GM19324 (cell line): ENCODE results near the gene ALDH1A3.

Experiments used
- ATAC-seq: cut with Tn5 transposase; IDR thresholded peaks from one replicate; pipeline ENCODE4 v1.9.1; 2021; ENCODE audit warnings: mild to moderate bottlenecking, moderate library complexity; ENCODE audit not compliant: unreplicated experiment, low FRiP score

ALDH1A3 gene

DNA sequence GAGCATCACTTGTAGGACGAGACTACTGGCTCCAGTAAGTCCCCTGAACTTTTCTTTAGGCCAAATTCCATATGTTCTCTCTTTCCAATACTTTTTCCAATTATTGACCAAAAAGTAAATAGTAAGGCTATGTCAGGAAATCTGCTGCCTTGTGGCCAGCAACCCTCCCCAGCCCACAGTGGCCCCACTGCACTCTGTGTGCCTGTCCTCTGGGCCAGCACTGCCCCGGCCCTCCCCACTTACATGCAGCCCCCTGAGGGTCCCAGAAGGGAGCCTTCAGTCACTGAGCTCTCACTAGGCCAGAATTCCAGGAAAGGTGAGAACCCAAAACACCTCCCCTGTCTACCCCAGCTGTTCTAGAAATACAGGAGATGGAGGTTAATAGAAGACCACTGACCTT is 21.3 kb upstream of the ALDH1A3 start:
- no peak for ATAC-seq

DNA sequence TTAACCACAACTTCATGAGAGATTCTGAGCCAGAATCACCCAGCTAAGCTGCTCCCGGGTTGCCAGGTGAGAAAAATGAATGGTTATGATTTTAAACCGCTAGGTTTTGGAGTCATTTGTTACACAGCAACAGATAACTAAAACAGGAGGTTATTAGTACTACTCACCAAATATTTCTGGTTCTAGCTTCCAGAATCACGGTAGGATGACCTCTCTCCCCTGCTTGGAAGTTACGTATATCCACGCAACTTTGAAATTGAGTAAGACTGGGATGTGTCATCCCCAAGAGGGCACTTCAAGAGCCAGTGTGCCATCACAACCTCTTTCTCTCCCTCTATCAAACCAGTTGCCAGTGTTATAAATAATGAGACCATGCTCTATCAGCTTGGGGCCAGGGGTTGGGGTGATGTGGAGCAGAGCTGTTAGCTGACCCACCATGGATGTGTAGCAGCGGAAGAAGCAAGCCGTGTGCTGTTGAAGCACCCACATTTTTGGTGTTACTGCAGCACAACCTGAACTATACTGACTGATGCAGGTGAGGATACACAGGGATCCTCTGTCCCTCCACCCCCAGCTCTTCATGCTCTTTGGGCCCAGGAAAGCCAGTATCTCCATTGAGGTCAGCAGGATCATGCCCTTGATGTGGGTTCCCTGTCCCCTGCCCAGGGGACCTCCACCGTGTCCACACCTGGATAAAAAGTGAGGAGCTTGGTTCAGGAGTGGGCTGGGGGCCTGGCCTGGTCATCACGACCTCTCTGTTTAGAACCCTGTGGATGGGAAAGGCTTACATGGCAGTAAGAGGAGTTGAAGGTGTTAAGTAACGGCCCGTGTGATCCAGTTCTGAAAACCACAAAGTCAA is 19.4 kb upstream of the ALDH1A3 start:
- no peak for ATAC-seq

DNA sequence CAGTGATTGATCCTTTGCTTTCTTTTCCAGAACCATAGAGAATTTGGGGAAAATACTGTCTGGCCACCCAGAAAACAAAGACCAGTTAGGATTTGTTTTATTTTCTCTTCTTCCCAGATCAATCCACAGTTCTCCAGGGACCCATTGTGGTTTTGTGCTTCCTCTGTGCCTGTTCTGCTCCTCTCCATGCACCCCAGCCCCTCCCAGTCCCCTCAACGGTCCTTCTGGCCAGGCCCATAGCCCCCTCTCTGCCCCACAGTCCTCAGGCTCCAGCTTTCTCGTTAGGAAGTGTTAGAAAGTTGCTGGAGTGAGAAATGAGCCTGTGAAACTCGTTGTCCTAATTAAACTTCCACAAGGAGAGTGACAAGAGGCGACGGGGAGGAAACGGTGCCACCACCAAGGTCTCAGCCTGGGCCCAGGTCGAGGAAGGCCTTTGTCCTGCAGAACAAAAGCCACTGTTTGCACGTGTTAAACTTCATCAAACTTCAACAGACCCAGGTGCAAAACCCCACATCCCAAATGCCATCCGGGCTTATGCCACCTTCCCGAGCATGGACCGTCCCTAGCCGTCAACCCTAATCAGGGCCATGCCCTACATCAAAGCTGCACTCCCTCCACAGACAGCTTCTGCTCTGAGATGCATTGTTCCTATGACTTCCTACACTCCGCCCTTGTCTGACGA is 18.7 kb upstream of the ALDH1A3 start:
- no peak for ATAC-seq

DNA sequence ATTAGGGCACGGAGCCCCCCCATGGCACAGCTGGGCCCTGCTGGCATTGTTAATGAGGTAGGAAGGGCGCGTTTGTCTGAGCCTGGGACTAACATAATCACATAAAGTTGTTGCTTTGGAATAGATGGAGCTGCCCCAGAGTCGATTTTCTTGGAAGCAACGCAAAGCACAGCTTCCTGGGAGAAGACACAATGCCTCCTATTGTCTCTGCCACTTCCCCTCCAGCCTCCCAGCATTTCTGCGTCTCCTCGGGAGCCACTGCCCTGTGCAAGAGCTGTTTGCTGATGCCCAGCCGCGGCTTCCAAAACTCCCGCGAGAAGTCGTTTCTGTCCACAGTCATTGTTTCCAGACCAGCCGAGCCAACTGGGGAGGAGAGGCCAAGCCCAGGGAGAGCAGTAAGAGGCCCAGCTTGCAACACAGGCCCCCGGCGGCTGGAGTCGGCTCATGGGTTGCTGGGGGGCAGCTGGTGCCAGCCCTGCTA is 18.1 kb upstream of the ALDH1A3 start:
- no peak for ATAC-seq

DNA sequence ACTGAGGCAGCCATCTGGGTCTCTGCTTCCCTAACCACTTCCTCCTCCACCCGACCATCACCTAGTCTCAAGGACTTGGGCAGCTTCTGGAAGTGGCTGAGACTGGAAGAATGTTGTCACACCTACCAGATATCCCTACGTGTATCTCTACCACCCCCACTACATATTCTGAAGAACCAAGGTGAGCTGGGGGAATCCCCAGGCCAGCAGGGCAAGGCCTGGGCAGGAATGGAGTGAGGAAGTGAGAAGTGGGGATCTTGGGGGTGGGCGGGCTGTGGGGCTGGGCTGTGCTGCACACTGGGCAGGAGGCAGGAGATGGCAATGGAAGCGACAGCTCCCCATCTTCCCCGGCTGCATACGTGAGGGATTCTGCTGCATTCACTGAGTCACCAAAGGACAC is 17.5 kb upstream of the ALDH1A3 start:
- no peak for ATAC-seq

DNA sequence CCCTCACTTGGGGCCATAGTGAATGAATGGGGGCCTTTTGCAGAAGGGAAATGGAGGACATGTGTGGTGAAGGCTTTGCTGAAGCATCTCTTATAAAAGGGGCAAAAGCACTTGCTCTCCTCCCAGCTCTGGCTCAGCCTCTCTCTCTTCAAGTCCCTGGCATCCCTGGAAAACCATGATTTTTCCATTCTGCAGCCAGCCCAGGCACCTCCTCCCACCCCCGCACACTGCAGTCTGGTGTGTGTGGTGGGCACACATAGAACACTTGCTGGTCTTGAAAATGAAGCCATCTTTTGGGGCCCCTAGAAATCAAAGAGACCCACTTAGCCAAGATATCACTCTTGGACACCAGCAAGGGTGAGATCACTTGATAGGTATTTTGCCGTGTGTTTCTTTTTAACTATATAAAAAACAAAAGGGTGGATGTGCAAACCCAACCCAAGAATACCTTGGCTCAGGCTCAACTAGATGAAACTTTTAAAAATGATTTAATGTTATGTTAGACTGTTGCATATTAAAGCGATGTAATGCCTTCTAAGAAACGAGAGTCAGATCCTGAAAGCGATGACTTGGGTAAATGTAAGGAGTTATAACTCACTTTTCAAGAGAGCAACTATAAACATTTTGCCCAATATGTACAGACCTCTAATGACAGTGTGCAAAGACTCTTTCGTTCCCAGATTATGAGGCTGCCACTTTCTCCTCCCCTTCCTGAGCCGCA is 16.4 kb upstream of the ALDH1A3 start:
- no peak for ATAC-seq

DNA sequence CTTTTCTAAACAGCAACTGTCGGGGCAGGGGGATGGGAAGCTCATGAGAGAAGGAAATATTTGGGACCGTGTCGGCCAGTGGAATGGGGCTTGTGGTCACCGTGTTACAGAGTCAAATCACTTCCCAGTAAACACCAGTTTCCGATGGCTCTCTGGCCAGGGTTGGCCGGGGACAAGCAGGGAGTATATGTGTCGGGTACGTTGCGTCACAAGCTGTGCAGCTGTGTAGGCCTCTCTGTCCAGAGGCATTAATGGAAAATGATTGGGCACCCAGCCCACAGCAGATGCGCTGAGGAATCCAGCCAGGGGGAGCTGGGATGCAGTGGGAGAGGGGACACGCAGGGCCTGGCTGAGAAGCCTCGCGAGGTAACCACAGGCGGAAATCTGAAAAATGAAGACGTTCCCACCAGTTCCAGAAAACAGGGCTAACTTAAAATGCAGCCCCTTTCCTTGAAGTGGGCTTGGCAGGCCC is 15.8 kb upstream of the ALDH1A3 start:
- ATAC-seq, result no peak

DNA sequence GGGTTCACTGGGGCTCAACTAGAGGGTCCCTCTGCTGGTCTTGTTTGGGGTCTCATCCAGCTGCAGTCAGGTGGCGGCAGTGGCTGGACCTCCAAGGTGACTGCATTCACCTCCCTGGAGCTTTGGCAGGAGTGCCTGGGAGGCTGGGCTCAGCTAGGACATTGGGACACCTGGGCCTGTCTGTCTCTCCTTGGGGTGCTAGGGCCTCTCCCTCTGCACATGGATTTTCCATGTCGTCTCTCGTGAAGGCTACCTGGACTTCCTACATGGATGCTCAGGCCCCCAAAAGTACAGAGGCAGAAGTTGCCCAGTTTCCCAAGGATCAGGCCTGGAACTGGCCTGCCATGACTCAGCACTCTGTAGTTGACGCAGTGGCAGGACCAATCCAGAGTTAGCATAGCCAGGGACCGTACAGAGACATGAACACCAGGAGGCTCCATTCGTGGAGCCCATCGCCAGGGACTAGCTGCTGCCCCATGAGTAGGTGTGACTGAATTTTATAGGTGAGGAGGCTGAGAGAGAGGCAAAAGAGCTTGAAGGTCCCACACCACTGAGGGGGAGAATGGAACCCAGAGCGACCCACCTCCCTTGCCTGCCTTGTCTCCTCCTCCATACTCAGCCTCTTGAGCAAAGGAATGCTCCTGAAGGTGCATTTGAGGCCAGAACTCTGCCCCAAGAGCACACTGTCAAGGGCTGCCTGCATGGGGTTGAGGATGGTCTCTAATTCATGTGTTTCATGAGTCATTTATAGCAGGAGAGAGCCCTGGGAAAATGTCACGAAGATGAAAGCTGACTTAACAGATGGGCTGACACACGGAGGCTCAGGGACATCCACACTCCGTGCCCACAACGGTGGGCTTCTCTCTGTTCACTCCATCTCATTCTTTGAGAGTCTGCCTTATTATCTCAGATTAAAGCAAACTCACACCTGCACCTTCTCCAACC is 13.0 kb upstream of the ALDH1A3 start:
- no peak for ATAC-seq

DNA sequence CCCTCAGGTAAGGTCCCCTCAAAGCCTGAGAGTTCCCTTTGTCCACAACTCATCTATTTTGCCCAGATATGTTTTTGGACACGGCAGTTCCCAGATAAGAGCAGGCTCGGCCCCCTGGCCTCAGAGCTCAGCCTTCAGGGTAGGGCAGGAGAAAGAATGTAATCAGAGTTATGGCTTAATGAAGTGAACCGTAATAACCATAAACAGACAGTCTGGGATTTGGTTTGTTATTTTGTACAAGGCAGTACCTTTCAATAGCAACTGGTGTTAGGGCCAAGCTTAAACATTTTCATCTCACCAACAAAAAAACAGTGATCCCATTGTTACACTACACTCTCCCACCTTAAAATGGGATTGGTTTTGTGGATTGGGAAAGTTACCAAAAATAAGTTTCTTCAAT is 12.2 kb upstream of the ALDH1A3 start:
- no peak for ATAC-seq

DNA sequence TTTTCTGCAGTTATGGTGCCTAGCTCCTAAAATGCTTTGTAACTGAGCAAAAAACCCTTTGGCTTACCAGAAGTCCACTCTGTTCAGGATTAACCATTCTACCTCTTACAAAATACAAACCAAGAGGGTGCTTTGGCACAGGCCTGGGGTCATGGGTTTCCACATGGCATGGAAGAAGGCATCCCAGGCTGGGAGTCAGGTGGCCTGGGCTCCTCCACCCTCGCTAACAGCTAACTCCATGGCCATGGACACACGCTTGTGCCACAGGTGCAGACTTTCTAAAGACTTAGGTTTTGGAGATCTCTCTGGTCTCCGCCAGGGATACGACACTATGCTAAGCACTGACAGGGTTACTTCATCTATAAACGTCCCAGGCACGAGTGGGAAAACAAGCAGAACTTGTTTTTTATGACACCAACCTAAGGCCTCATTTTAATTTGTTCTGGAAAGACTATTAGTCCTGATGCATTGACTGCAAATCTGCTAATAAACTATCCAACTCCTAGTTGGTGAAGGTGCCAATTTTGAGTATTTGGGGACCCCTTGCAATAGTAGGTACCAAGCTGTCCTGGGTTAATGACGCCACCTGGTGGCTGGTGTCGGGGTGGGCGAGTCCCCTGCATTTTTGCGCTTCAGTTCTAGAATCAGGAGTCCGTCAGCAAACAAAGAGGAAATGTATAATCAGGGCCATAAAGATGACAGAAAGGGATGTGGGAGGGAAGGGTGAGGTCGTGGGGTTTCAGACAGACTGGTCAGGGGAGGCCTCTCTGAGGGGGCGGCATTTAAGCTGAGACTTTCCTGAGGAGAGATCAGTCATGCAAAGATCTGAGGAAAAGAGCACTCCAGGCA is 10.3 kb upstream of the ALDH1A3 start:
- ATAC-seq, result no peak

DNA sequence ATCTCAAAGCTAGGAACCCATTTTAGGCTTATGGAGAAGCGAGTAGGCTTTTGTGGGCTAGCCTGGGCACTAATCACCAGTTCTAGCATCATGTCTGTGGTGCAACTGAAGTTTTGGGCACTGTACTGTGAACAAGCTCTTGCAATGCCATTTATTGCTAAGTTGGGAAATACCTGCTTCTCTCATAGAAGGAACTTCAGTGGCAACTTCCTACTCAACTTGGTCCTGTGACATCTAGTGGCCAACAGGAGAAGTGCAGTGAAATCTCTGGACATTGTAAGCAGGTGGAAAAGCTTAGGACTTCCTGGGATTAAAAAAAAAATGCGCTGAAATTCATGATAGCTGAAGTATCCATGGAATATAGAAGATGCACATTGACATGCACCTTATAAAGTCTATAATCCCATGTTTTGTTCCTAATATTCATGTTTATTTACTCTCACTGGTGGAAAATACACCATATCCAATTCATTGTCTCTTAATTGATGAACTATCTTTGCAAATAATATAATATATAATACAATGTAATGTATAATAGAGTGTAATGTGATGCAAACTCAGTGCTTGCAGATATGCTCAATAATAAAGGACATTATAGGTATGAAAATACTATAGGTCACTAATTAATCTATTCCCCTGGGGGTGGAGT is 6.5 kb upstream of the ALDH1A3 start:
- ATAC-seq, result no peak

DNA sequence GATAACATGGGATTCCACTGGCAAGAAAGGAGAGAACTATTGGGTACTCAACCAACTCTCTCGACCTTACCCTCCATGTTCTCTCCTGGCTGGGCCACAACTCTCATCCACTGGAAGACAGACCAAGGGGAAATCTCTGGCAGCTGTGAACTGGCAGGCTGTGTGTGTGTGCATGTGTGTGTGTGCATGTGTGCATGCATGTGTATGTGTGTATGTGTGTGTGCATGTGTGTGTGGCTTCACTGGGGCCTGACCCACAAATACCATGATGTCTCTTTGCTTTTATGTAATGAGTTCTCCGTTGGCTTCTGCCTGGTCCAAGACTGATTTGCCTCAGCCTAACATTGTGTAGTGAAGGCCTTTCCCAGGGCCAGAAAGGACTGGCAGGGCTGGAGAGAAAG is 4.1 kb upstream of the ALDH1A3 start:
- no peak for ATAC-seq

DNA sequence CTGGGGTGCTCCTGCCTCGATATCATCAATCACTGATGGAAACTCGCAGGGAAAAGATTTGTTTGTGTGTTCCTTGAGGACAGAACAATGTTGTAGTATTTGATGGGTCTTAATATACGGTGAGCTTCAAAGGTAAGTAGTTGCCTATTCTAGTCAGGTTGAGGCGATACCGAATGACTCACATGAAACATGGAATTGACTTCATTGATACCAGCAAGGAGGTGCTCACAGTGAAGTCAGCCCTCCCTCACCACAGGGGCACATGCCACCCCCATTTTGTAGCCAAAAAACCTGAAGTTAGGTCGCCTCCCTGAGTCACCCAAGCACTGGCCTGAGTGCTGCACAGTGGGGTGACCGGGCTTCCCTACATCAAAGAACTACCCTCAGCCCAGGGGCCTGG is 3.7 kb upstream of the ALDH1A3 start:
- ATAC-seq, result no peak

DNA sequence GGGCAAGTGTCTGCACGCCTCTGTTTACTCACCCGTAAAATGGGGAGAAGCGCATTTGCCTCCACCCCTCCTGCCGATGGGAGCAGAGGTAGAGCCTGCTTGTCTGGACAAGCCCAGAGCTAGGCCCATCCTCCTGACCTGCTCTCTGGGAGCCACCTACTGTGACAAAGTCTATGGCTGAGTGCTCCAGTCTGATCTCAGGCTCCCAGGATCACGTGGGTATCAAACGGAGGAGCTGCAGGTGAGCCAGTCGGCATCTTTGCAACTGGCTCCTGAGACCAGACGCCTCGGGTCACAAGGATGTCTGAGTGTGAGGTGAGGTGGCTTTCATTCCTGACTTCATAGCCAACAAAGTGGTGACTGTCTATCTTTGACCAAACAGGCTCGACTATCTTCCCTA is 2.1 kb upstream of the ALDH1A3 start:
- ATAC-seq, result no peak

DNA sequence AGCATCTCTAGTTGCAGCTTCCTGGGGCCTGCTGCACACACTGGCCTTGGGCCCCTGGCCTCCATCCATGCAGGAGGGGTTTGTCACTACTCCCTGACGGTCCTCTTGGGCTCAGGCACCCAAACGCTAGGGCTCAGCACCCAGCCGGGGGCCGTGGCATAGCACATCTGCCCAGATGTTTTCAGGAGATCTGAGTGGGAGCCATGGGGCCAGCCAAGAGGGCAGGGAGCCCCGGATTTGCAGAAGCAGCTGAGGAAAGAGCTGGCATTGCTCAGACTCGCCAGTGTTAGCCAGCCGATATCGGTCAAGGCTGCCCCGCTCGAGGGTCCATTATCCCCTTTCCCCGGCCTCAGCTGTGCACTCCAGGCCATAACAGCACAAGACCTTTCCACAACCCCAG is 1.5 kb upstream of the ALDH1A3 start:
- no peak for ATAC-seq

DNA sequence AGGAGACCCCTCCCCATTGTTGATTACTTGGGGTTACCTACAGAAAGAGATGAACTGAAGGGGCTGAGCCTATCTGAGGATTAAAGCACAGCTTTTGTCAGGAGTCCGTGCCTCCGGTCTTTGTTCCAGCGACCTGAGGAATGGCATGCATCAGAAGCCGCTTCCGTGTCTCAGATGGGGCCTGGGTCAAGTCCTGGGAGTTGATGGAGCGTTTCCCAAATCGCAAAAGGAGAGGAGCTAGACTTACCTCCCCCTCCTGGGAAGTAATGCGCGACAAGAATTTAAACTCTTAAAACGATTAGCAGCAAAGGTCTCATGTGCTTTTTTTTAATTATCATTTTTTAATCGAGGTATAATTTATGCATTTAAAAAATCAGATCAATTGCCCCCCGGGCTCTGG is 983 bp upstream of the ALDH1A3 start:
- ATAC-seq, result no peak

DNA sequence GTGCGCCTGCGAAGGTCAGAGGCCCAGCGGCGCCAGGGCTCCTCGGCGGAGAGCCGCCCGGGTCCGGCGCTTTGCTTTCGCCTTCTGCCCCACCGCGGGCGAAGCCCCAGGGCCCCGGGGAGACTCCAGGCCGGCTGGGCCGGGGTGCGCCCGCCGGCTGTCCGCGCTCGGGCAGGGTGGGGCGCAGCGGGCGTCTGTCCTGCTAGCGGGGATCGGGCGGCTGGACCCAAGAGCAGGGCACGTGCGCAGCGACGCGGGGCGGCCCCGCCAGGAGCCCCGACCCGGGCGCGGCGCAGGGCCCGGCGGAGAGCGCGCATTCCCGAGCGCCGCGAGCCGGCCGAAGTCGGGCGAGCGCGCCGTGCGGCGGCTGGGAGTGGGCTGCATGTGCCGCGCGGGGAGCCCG is 569 bp upstream of the ALDH1A3 start:
- no peak for ATAC-seq

DNA sequence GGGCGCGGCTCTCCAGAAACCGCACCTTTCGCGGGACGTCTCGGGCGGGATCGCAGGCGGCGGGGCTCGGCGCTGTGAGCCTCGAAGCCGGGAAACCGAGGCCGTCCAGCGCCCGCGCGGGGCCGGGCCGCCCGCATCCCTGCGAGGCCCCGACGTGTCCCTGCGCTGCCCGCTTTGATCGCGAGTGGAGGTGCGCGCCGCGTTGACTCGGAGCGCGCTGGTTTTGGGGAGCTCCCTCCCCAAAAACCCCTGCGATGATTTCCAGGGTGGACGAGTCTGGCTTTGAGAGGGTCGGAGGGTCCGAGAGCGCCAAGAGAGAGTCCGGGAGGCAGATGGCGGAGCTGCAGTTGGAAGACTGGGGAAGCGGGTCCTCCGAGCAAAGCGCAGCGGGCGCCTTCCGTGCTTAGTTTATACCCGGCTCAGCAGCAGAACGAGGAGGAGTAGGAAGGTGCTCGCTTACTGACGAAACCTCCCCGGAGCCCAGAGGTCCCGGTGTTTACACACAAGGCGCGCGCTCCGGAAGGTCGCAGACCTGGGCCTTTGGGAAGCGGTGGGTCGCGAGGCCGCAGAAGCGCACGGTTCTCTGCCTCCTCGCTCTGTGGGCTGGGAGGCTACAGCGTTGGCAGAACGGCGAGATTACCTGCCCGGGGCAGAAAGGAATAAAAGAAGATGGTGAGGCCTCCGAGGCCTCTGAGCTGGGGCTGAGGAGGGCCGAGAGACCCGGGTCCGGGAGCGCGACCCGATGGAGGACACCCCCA is 687 bp downstream of the ALDH1A3 start:
- no peak for ATAC-seq
